Measurements from ENCODE around the gene EOGT.

The EOGT gene

DNA sequence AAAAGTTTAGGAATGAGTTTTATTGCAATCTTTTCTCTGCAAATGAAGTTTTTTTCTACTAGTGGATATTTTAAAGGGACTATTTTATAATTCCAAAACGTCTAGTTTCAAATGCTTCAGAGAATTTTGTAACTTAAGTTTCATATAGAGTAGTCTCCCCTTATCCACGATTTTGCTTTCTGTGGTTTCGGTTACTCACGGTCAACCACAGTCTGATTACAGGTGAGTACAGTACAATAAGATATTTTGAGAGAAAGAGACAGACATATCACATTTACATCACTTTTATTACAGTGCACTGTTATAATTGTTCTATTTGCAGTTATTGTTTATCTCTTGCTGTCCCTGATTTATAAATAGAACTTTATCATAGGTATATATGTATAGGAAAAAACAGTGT lies 7.4 kb upstream of the EOGT start:
- no peak overlapping the region for H2BK120ac ChIP-seq (ENCODE audit: low read depth, low read length)
- no peak overlapping the region for H2BK5ac ChIP-seq (ENCODE audit: low read length)
- no peaks in the 10 kb centered on the region for H3K79me1 ChIP-seq (ENCODE audit: low read depth, low read length)
- no peak overlapping the region for H2AK5ac ChIP-seq (ENCODE audit: low read depth, low read length)
- no peak overlapping the region for H3K27ac ChIP-seq (replicated peaks; ENCODE audit: low read length)
- no peak overlapping the region for H3K9ac ChIP-seq (ENCODE audit: low read depth, low read length, poor library complexity)
- no peak for DNase-seq (ENCODE audit: low spot score)
- H3K4me3 ChIP-seq (ENCODE audit: low read length in 2 of 2), result no peak overlapping the region
- H3K14ac ChIP-seq (ENCODE audit: low read length), result no peak overlapping the region
- no peaks in the 10 kb centered on the region for H3K4me1 ChIP-seq (ENCODE audit: control insufficient read depth in 2 of 2, insufficient read depth in 1 of 2, low read depth in 1 of 2, low read length in 2 of 2)
- H3K18ac ChIP-seq (ENCODE audit: low read length), result no peak overlapping the region
- no peak overlapping the region for H3K4ac ChIP-seq (ENCODE audit: low read length)
- no peak overlapping the region for H3K23ac ChIP-seq (ENCODE audit: low read depth, low read length, poor library complexity)
- H4K8ac ChIP-seq (ENCODE audit: low read depth, low read length), result no peak overlapping the region
- H2BK15ac ChIP-seq (ENCODE audit: low read length), result no peak overlapping the region
- H2AFZ ChIP-seq (ENCODE audit: low read length), result no peak overlapping the region
- H3K4me2 ChIP-seq (ENCODE audit: insufficient read depth, low read length, poor library complexity, severe bottlenecking), result no peak overlapping the region
- peaks cover 0 to 68% of the 10 kb centered on the region in 2 donors for H3K36me3 ChIP-seq (replicated peaks in 1 of 2; ENCODE audit: control insufficient read depth in 2 of 2, insufficient read depth in 2 of 2, low read length in 2 of 2)
- H2BK12ac ChIP-seq (ENCODE audit: low read length), result no peak overlapping the region
- no peaks in the 10 kb centered on the region for H3K9me3 ChIP-seq (replicated peaks in 1 of 2; ENCODE audit: control insufficient read depth in 2 of 2, insufficient read depth in 1 of 2, low read depth in 1 of 2, low read length in 2 of 2)
- H4K91ac ChIP-seq (ENCODE audit: low read depth, low read length, poor library complexity), result no peak overlapping the region
- no CpG with 5 or more reads among the region's 4 CpGs for WGBS, 2 donors (ENCODE audit: extremely low coverage in 2 of 2, insufficient read length in 2 of 2, insufficient replicate concordance in 1 of 2)
- H3K27me3 ChIP-seq (ENCODE audit: control insufficient read depth in 3 of 3, insufficient read depth in 3 of 3, low read depth in 1 of 3, low read length in 3 of 3), result no peaks in the 10 kb centered on the region

DNA sequence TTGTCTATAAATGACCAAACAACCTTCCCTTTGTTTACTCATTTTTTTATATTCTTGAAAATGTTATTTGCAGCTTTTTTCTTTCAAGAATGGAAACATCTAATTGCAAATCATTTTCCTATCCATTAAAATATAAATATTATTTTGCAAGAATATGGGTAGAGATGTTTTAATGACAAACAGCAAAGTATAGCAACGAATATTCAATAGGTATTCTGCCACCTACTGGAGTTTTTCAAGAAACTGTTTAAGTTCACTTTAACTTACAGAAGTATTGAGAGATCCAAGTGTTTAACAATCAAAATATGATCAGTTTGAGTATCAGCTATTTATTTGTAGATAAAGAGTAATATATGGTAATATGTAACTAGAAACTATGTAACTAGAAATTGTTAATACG lies 6.9 kb upstream of the EOGT start:
- Histone ChIP-seq H3K27ac (replicated peaks; ENCODE audit: low read length) (no peak overlapping the region), H3K9ac (ENCODE audit: low read depth, low read length, poor library complexity) (no peak overlapping the region), H3K23ac (ENCODE audit: low read depth, low read length, poor library complexity) (no peak overlapping the region), H3K4ac (ENCODE audit: low read length) (no peak overlapping the region), H4K91ac (ENCODE audit: low read depth, low read length, poor library complexity) (no peak overlapping the region), H3K4me3 (ENCODE audit: low read length in 2 of 2) (no peak overlapping the region), H3K79me1 (ENCODE audit: low read depth, low read length) (no peaks in the 10 kb centered on the region), H3K9me3 (replicated peaks in 1 of 2; ENCODE audit: control insufficient read depth in 2 of 2, insufficient read depth in 1 of 2, low read depth in 1 of 2, low read length in 2 of 2) (no peaks in the 10 kb centered on the region), H2BK5ac (ENCODE audit: low read length) (no peak overlapping the region), H4K8ac (ENCODE audit: low read depth, low read length) (no peak overlapping the region), H3K14ac (ENCODE audit: low read length) (no peak overlapping the region), H3K4me1 (ENCODE audit: control insufficient read depth in 2 of 2, insufficient read depth in 1 of 2, low read depth in 1 of 2, low read length in 2 of 2) (no peaks in the 10 kb centered on the region), H3K4me2 (ENCODE audit: insufficient read depth, low read length, poor library complexity, severe bottlenecking) (no peak overlapping the region), H2BK120ac (ENCODE audit: low read depth, low read length) (no peak overlapping the region), H2AK5ac (ENCODE audit: low read depth, low read length) (no peak overlapping the region), H3K27me3 (ENCODE audit: control insufficient read depth in 3 of 3, insufficient read depth in 3 of 3, low read depth in 1 of 3, low read length in 3 of 3) (no peaks in the 10 kb centered on the region), H2BK15ac (ENCODE audit: low read length) (no peak overlapping the region), H3K36me3 (replicated peaks in 1 of 2; ENCODE audit: control insufficient read depth in 2 of 2, insufficient read depth in 2 of 2, low read length in 2 of 2) (peaks cover 0 to 64% of the 10 kb centered on the region in 2 donors), H3K18ac (ENCODE audit: low read length) (no peak overlapping the region), H2BK12ac (ENCODE audit: low read length) (no peak overlapping the region), H2AFZ (ENCODE audit: low read length) (no peak overlapping the region)
- DNase-seq (ENCODE audit: low spot score), result no peak
- WGBS, 2 donors (ENCODE audit: extremely low coverage in 2 of 2, insufficient read length in 2 of 2, insufficient replicate concordance in 1 of 2), result 100% methylated on average over 1 of the region's 2 CpGs

DNA sequence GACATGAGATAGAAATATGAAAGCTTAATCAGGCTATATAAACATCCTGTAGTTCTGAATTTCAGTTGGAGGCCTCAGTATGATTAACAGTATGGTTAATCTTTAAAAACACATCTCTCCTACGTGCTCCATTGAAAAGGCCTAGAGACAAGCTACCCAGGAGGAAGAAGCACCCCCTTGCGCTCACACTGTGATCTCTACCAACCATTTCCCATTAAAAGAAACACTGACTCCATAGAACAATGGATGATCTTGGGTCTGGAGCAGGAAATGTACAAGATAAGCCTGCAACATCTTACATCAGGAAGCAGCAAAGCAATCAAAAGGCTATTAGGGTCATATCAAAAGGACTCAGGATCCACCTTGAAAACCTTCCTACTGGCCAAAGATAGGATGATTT lies 3.4 kb upstream of the EOGT start:
- no peak overlapping the region for H2BK120ac ChIP-seq (ENCODE audit: low read depth, low read length)
- H3K79me1 ChIP-seq (ENCODE audit: low read depth, low read length), result no peaks in the 10 kb centered on the region

GRCh38 chr3:69016102-69016501 lies 2.6 kb upstream of the EOGT start:
- no peak overlapping the region for H4K8ac ChIP-seq (ENCODE audit: low read depth, low read length)
- H3K4me3 ChIP-seq (ENCODE audit: low read length in 2 of 2), result no peak overlapping the region
- H3K4me1 ChIP-seq (ENCODE audit: control insufficient read depth in 2 of 2, insufficient read depth in 1 of 2, low read depth in 1 of 2, low read length in 2 of 2), result peaks cover 0 to 4% of the 10 kb centered on the region in 2 donors
- H3K79me1 ChIP-seq (ENCODE audit: low read depth, low read length), result no peaks in the 10 kb centered on the region
- H3K18ac ChIP-seq (ENCODE audit: low read length), result no peak overlapping the region
- no CpG with 5 or more reads among the region's 4 CpGs for WGBS, 2 donors (ENCODE audit: extremely low coverage in 2 of 2, insufficient read length in 2 of 2, insufficient replicate concordance in 1 of 2)
- no peak overlapping the region for H3K14ac ChIP-seq (ENCODE audit: low read length)
- no peak overlapping the region for H2BK15ac ChIP-seq (ENCODE audit: low read length)
- H2AFZ ChIP-seq (ENCODE audit: low read length), result no peak overlapping the region
- H3K4me2 ChIP-seq (ENCODE audit: insufficient read depth, low read length, poor library complexity, severe bottlenecking), result no peak overlapping the region
- H2AK5ac ChIP-seq (ENCODE audit: low read depth, low read length), result no peak overlapping the region
- no peak overlapping the region for H2BK12ac ChIP-seq (ENCODE audit: low read length)
- H3K27me3 ChIP-seq (ENCODE audit: control insufficient read depth in 3 of 3, insufficient read depth in 3 of 3, low read depth in 1 of 3, low read length in 3 of 3), result peaks cover 0 to 20% (median 0%) of the 10 kb centered on the region in 3 experiments
- DNase-seq (ENCODE audit: low spot score), result no peak
- no peak overlapping the region for H3K27ac ChIP-seq (replicated peaks; ENCODE audit: low read length)
- H2BK120ac ChIP-seq (ENCODE audit: low read depth, low read length), result no peak overlapping the region
- H3K4ac ChIP-seq (ENCODE audit: low read length), result no peak overlapping the region
- no peak overlapping the region for H2BK5ac ChIP-seq (ENCODE audit: low read length)
- H3K9me3 ChIP-seq (replicated peaks in 1 of 2; ENCODE audit: control insufficient read depth in 2 of 2, insufficient read depth in 1 of 2, low read depth in 1 of 2, low read length in 2 of 2), result no peaks in the 10 kb centered on the region
- no peak overlapping the region for H4K91ac ChIP-seq (ENCODE audit: low read depth, low read length, poor library complexity)
- no peak overlapping the region for H3K23ac ChIP-seq (ENCODE audit: low read depth, low read length, poor library complexity)
- H3K9ac ChIP-seq (ENCODE audit: low read depth, low read length, poor library complexity), result no peak overlapping the region
- H3K36me3 ChIP-seq (replicated peaks in 1 of 2; ENCODE audit: control insufficient read depth in 2 of 2, insufficient read depth in 2 of 2, low read length in 2 of 2), result peaks cover 0 to 21% of the 10 kb centered on the region in 2 donors

More for the DNA sequence above, 3.4 kb upstream of the EOGT start:
- peaks cover 0 to 4% of the 10 kb centered on the region in 2 donors for H3K4me1 ChIP-seq (ENCODE audit: control insufficient read depth in 2 of 2, insufficient read depth in 1 of 2, low read depth in 1 of 2, low read length in 2 of 2)
- H2BK12ac ChIP-seq (ENCODE audit: low read length), result no peak overlapping the region
- no peak overlapping the region for H4K8ac ChIP-seq (ENCODE audit: low read depth, low read length)
- no peak overlapping the region for H2BK5ac ChIP-seq (ENCODE audit: low read length)
- H2AK5ac ChIP-seq (ENCODE audit: low read depth, low read length), result no peak overlapping the region
- no peak overlapping the region for H3K18ac ChIP-seq (ENCODE audit: low read length)
- no peak overlapping the region for H3K27ac ChIP-seq (replicated peaks; ENCODE audit: low read length)
- DNase-seq (ENCODE audit: low spot score), result no peak
- H3K23ac ChIP-seq (ENCODE audit: low read depth, low read length, poor library complexity), result no peak overlapping the region
- H3K36me3 ChIP-seq (replicated peaks in 1 of 2; ENCODE audit: control insufficient read depth in 2 of 2, insufficient read depth in 2 of 2, low read length in 2 of 2), result peaks cover 0 to 29% of the 10 kb centered on the region in 2 donors
- WGBS, 2 donors (ENCODE audit: extremely low coverage in 2 of 2, insufficient read length in 2 of 2, insufficient replicate concordance in 1 of 2), result no CpG with 5 or more reads among the region's 2 CpGs
- no peaks in the 10 kb centered on the region for H3K9me3 ChIP-seq (replicated peaks in 1 of 2; ENCODE audit: control insufficient read depth in 2 of 2, insufficient read depth in 1 of 2, low read depth in 1 of 2, low read length in 2 of 2)
- no peak overlapping the region for H3K4me2 ChIP-seq (ENCODE audit: insufficient read depth, low read length, poor library complexity, severe bottlenecking)
- H2AFZ ChIP-seq (ENCODE audit: low read length), result no peak overlapping the region
- H3K27me3 ChIP-seq (ENCODE audit: control insufficient read depth in 3 of 3, insufficient read depth in 3 of 3, low read depth in 1 of 3, low read length in 3 of 3), result peaks cover 0 to 18% (median 0%) of the 10 kb centered on the region in 3 experiments
- no peak overlapping the region for H4K91ac ChIP-seq (ENCODE audit: low read depth, low read length, poor library complexity)
- no peak overlapping the region for H3K14ac ChIP-seq (ENCODE audit: low read length)
- H3K4ac ChIP-seq (ENCODE audit: low read length), result no peak overlapping the region
- H3K9ac ChIP-seq (ENCODE audit: low read depth, low read length, poor library complexity), result no peak overlapping the region
- no peak overlapping the region for H2BK15ac ChIP-seq (ENCODE audit: low read length)
- H3K4me3 ChIP-seq (ENCODE audit: low read length in 2 of 2), result no peak overlapping the region
